Mucosa of rectum (tissue), 2 donors: ENCODE results near the gene TMC3.

Experiments used
- H3K27ac ChIP-seq, 2 donors: one replicate each; pipeline ENCODE4 v1.7.0; 2013; ENCODE audit warnings: inconsistent platforms in 2 of 2, low read depth in 2 of 2, low read length in 2 of 2
- H3K27me3 ChIP-seq, 2 donors: one replicate each; pipeline ENCODE4 v1.7.0; 2013; ENCODE audit warnings: low read length in 2 of 2; ENCODE audit not compliant: control insufficient read depth in 2 of 2, insufficient read depth in 2 of 2
- H3K36me3 ChIP-seq, 2 donors: one replicate each; pipeline ENCODE4 v1.7.0; 2013; ENCODE audit warnings: low read length in 2 of 2; ENCODE audit not compliant: control insufficient read depth in 2 of 2, insufficient read depth in 2 of 2
- H3K4me1 ChIP-seq, 2 donors: one replicate each; pipeline ENCODE4 v1.7.0; 2013; ENCODE audit warnings: low read length in 2 of 2, mild to moderate bottlenecking in 1 of 2; ENCODE audit not compliant: control insufficient read depth in 2 of 2, insufficient read depth in 2 of 2
- H3K4me3 ChIP-seq, 2 donors: one replicate each; pipeline ENCODE4 v1.7.0; 2013; ENCODE audit warnings: low read length in 2 of 2
- H3K9ac ChIP-seq, 2 donors: one replicate each; pipeline ENCODE4 v1.7.0; 2013; ENCODE audit warnings: low read length in 2 of 2, low read depth in 1 of 2, mild to moderate bottlenecking in 1 of 2
- H3K9me3 ChIP-seq, 2 donors: one replicate each; pipeline ENCODE4 v1.7.0; 2013; ENCODE audit warnings: low read length in 2 of 2; ENCODE audit not compliant: control insufficient read depth in 2 of 2
- donor health status: healthy.
- donor health status: Normal muscosa, but diverticular disease.

Gene TMC3

DNA sequence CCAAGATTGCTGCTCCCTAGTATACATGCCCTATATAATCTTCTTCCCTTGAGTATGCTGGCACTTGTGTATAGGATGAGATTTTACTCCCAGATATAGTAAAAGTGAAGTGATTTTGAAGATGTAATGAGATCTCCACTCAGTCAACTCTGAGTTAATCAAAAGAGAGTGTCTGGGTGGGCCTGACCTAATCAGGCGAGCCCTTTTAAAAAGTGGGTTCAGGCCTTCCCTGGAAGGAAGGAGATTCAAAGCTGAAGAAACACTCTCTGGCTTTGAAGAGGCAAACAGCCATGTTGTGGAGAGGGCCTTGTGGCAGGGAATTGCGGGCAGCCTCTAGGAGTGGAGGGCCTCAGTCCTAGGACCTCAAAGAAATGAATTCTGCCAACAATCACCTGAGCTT lies 44.6 kb downstream of the TMC3 start:
- Histone ChIP-seq H3K9ac (no peak overlapping the region), H3K4me3 (no peak overlapping the region), H3K27me3 (no peaks in the 10 kb centered on the region), H3K4me1 (peaks cover 4 to 5% of the 10 kb centered on the region in 2 donors), H3K9me3 (no peaks in the 10 kb centered on the region), H3K27ac (no peak overlapping the region), H3K36me3 (no peaks in the 10 kb centered on the region)

DNA sequence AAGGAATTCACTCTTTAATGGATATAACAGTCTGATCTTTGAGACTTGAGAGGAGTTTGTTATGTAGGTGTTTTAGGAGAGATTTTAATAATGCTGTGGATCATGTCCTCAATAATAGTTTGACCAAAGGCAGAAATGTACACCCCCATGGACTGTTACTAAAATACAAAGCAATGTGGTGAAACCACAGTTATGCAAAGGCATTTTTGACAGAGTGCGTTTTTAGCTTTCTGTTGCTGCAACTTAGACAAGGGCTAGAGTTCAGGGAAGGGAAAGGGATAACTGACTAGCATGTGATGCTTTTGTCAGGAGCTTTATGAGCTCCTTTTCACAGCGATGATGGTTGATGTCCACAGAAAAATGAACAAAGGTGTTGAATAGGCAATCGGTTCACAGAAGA lies 46.5 kb downstream of the TMC3 start:
- H3K4me3 ChIP-seq = no peak overlapping the region
- H3K36me3 ChIP-seq = no peaks in the 10 kb centered on the region
- no peaks in the 10 kb centered on the region for H3K27me3 ChIP-seq
- H3K4me1 ChIP-seq = peaks cover 5 to 6% of the 10 kb centered on the region in 2 donors
- H3K9ac ChIP-seq = no peak overlapping the region
- H3K27ac ChIP-seq = no peak overlapping the region
- no peaks in the 10 kb centered on the region for H3K9me3 ChIP-seq

DNA sequence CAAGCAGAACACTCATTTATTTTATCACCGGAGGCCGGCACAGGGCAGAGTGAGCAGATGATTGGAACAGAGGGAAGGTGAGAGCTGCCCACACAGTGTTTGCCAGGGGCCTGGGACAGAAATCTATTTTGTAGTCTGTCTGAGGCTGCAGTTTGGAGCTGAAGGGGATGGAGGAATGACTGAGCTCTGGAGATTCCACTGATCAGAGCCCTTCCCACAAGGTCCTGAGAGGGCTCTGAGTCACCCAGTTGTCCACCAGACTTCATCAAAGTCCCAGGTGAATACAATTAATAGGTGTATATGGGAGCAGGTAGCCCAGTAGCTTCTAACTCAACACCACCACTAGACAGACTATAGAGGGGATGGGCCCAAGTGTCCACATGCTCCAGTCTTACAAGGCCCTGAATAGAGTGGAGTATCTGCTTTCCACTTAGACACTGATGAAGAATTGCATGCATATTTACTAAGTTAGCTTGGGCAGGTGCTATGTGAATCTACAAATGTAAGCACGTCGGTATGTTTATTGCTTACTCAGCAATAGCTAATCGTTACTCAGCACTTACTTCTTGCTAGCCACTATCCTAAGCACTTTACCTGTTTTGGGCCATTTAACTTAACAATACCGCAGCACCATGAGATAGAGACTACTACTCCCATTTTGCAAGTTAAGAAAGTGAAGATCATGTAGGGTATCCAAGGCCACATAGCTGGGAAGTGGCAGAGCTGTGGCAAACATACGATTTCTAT lies 47.4 kb downstream of the TMC3 start:
- no peaks in the 10 kb centered on the region for H3K36me3 ChIP-seq
- no peak overlapping the region for H3K4me3 ChIP-seq
- H3K27me3 ChIP-seq = no peaks in the 10 kb centered on the region
- peaks cover 10 to 13% of the 10 kb centered on the region in 2 donors for H3K4me1 ChIP-seq
- H3K9me3 ChIP-seq = no peaks in the 10 kb centered on the region
- no peak overlapping the region for H3K9ac ChIP-seq
- H3K27ac ChIP-seq = peak overlapping the region in 1 of 2 donors; percentile 13

DNA sequence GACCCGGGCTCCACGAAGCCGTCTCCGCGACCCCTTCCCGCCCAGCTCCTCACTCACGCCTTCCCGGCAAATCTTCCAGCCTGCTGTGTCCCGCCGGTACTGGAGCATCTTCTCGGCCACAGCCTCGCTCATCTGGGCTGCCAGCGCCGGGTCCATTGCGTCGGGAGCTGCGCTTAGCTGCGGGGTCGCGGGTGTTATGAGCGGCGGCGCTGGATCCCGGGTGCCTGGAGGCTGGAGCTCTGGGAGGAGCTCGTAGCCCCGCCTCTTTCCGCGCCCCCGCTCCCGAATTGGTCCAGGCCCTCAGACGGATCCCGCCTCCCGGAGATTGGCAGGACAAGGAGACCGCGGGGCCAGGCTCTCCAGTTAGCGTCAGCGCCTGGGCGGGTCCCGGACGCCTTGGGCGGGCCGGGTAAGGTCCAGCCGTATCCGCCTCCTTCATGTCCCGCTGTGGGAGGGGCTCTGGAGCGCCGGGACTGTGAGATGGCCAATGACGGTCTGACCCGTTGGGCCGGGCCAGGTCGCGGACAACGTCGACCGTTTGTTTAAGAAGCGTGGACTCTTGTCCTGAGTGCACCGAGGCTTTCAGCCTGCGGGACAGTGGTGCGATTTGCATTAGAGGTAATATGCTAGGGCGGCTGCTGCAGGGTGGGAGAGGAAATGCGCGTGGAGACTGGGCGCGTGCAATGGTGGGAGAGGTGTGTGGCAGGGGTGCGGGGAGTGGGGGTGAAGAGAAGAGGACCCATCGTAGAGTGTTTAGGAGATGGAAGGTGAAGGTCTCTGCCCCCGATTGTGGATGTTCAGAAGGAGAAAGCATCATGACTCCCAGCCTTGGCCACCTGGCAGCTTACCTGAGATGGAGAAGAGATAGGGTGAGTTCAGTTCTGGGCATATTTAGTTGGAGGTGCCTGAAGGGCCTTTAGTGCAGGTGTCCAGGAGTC lies 49.8 kb downstream of the TMC3 start, which contains the start of gene STARD5:
STARD5 (minus strand) TSS at position 198 of the 938 bp plus-strand sequence; CDS start at position 156, 42 bp downstream.
- peaks cover 10 to 13% of the 10 kb centered on the region in 2 donors for H3K4me1 ChIP-seq
- H3K27ac ChIP-seq = peak within 1 kb of the TSS; percentile 68 to 69
- peak within 1 kb of the TSS; percentile 93 to 96 for H3K4me3 ChIP-seq
- H3K9ac ChIP-seq = peak within 1 kb of the TSS; percentile 94 to 98
- no peaks in the 10 kb centered on the region for H3K9me3 ChIP-seq
- no peaks in the 10 kb centered on the region for H3K27me3 ChIP-seq
- H3K36me3 ChIP-seq = peaks cover 13 to 15% of the 10 kb centered on the region in 2 donors

DNA sequence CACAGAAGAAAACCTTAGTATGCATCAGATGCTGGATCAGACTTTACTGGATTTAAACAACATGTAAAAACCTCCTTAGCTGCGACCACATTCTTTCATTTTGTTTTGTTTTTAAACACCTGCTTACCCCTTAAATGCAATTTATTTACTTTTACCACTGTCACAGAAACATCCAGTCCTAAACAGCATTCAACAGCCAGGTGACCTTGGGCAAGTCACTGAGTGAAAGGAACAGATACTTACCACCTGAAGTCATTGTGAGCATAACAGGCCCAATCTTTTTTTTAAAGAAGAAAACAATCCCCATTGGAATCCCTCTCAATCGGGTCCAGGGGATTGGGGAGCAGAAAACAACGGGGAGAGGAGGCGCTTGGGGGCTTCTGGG lies 50.5 kb downstream of the TMC3 start:
- Histone ChIP-seq H3K9me3 (no peaks in the 10 kb centered on the region), H3K9ac (peak overlapping the region; percentile 94 to 98), H3K27ac (peak overlapping the region; percentile 68 to 69), H3K36me3 (peaks cover 19 to 21% of the 10 kb centered on the region in 2 donors), H3K4me3 (peak overlapping the region; percentile 93 to 96), H3K4me1 (peaks cover 10 to 13% of the 10 kb centered on the region in 2 donors), H3K27me3 (no peaks in the 10 kb centered on the region)

DNA sequence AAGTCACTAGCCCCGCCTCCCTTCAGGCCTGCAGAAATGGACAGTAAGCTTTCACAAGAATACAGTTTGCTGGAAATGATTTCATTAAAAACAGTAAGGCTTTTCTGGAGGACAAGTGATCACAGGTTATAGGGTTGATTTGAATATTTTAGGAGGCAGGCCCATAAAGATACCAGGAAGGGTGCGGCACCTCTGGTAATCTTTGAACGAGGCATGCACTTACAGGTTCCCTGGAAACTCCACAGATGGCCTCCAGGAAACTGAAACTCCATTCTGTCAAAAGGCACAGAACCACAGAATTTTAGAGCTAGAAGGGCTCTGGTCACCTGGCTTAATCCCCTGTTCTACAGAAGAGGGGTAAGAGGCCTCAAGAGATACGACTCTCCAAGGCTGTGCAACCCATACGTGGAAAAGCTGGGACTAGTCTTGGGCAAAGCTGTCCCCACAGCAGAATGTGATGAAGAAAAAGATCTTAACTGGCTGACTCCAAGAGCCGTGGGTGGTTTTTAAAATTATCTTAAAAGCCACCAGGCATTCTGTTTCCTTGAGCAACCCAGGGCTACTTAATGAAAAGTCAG lies 51.2 kb downstream of the TMC3 start:
- H3K9ac ChIP-seq = peak overlapping the region; percentile 64 to 98
- H3K9me3 ChIP-seq = no peaks in the 10 kb centered on the region
- peak overlapping the region; percentile 44 to 93 for H3K4me3 ChIP-seq
- H3K36me3 ChIP-seq = peaks cover 27 to 29% of the 10 kb centered on the region in 2 donors
- H3K4me1 ChIP-seq = peaks cover 10 to 13% of the 10 kb centered on the region in 2 donors
- peak overlapping the region; percentile 68 to 69 for H3K27ac ChIP-seq
- H3K27me3 ChIP-seq = no peaks in the 10 kb centered on the region

DNA sequence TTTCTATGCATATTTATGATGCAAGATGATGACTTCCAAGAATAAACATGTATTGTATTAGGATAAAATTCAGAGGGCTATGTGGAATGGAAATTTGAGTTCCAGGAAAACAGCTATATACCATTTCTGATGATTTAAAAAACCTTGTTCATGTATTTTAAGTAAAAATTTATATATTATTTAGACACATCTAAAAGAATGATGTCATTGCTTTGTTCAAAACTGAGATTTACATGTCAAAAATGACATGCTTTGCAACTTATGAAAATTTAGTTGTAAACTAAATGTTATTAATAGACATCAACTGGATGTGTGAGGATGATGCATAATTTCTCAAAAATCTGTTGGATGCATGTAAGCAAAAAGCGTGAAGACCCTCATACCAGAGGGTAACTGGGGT lies 52.3 kb downstream of the TMC3 start:
- Histone ChIP-seq H3K36me3 (peaks cover 35 to 39% of the 10 kb centered on the region in 2 donors), H3K4me1 (peaks cover 10 to 13% of the 10 kb centered on the region in 2 donors), H3K4me3 (no peak overlapping the region), H3K9ac (peak overlapping the region in 1 of 2 donors; percentile 8), H3K27me3 (no peaks in the 10 kb centered on the region), H3K27ac (no peak overlapping the region), H3K9me3 (no peaks in the 10 kb centered on the region)

DNA sequence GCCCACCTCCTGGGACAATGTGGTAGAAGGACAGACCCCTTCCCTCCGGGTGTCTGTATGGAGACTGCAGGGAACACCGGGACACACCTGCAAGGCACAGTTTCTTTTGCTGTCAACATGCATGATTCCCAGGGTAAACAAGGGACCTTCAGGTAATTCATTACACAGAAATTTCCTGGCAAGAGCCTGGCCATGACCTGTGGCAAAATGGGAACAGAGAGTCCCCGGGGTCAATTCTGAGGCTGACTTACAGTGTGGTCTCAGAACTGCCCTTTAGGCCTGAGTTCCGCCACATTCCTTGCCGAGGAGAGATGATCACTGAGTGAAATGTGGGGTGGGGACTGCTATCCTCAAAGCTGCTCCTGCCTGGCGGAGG lies 56.4 kb downstream of the TMC3 start:
- Histone ChIP-seq H3K27me3 (no peaks in the 10 kb centered on the region), H3K27ac (no peak overlapping the region), H3K9ac (no peak overlapping the region), H3K4me1 (peaks cover 11 to 15% of the 10 kb centered on the region in 2 donors), H3K9me3 (no peaks in the 10 kb centered on the region), H3K36me3 (peaks cover 63 to 69% of the 10 kb centered on the region in 2 donors), H3K4me3 (no peak overlapping the region)

DNA sequence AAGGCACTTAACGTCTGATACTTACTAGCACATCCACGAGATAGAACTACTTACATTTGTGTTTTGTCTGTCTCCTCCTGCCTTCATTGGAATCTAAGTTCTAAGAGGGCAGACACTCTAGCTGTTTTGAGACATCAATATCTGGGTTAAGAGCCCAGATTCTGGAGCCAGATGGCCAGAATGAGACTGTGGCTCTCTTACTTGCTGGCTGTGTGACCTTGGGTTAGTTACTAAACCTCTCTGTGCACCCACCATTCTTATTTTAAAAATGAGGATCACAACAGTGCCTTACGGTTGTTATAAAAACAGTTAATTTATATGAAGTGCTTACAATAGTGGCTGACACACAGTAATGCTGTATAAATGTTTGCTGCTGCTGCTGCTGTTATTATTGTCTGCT lies 57.7 kb downstream of the TMC3 start:
- Histone ChIP-seq H3K27me3 (no peaks in the 10 kb centered on the region), H3K36me3 (peaks cover 75 to 79% of the 10 kb centered on the region in 2 donors), H3K4me1 (peaks cover 7 to 8% of the 10 kb centered on the region in 2 donors), H3K9ac (no peak overlapping the region), H3K4me3 (no peak overlapping the region), H3K9me3 (no peaks in the 10 kb centered on the region), H3K27ac (no peak overlapping the region)
